ENCODE results near the gene RMDN3. TPM values are rescaled to one million over a fixed set of nuclear protein-coding genes. Genes with fewer than 3 reads are reported as not detected.

Gene RMDN3
- polyA plus RNA-seq, 2 of the 4 experiments (the other 2 are of a cell fraction), result 15.4 to 16.9 TPM

GRCh38 chr15:40737048-40737447 is 18.0 kb downstream of the RMDN3 start:
- Histone ChIP-seq H3K9me3 (no peaks in the 10 kb centered on the region), H3K4me1 (no peaks in the 10 kb centered on the region), H3K4me2 (no peak overlapping the region), H3K4me3 (no peak overlapping the region), H3K27ac (no peak overlapping the region)
- ATAC-seq, result no peak
- POLR2A ChIA-PET, result no interaction called here
- no peak for DNase-seq (ENCODE audit: low read depth in 1 of 2, low spot score in 1 of 2)
- CTCF ChIA-PET, result interaction anchor here (1.8 to 2.7 kb wide), 2 partner anchors 9 to 121 kb away, joined by 4 to 12 read pairs; no protein-coding TSS in a partner anchor
- 97% methylated on average over 3 of the region's 3 CpGs for WGBS (ENCODE audit: missing lambda C conversion rate)
- TF ChIP-seq FOSL2 (IDR thresholded peaks at IDR 0.05), result no peak
- TF ChIP-seq FOSL2 (CRISPR knock-in tag; IDR thresholded peaks at IDR 0.05), result no peak
- no peak for TF ChIP-seq MAX (IDR thresholded peaks at IDR 0.05)
- FAIRE-seq, result no peak

GRCh38 chr15:40736575-40736974 is 18.5 kb downstream of the RMDN3 start:
- TF ChIP-seq NFE2L2 (conservative IDR thresholded peaks at IDR 0.05; ENCODE audit: low read length), result no peak
- no peak for TF ChIP-seq RARB (CRISPR knock-in tag; IDR thresholded peaks at IDR 0.05)
- TF ChIP-seq JUN (IDR thresholded peaks at IDR 0.05), result no peak
- TF ChIP-seq CHD4 (IDR thresholded peaks at IDR 0.05; ENCODE audit: borderline replicate concordance), result no peak
- Histone ChIP-seq H3K9me3 (no peaks in the 10 kb centered on the region), H3K27ac (no peak overlapping the region), H3K4me1 (no peaks in the 10 kb centered on the region), H3K4me3 (no peak overlapping the region), H3K4me2 (no peak overlapping the region)
- 87% methylated on average over 4 of the region's 4 CpGs for WGBS (ENCODE audit: missing lambda C conversion rate)
- ATAC-seq (no peak), DNase-seq (ENCODE audit: low read depth in 1 of 2, low spot score in 1 of 2) (no peak), FAIRE-seq (no peak)
- POLR2A ChIA-PET, result no interaction called here
- CTCF ChIA-PET, result interaction anchor here (1.1 to 2.7 kb wide), 3 partner anchors 8 to 121 kb away, joined by 3 to 12 read pairs (median 4); no protein-coding TSS in a partner anchor

GRCh38 chr15:40731034-40731433 is 24.0 kb downstream of the RMDN3 start:
- DNase-seq (ENCODE audit: low read depth in 1 of 2, low spot score in 1 of 2) (no peak), ATAC-seq (no peak), FAIRE-seq (no peak)
- H3K4me3 ChIP-seq, result no peak overlapping the region
- POLR2A ChIA-PET, result no interaction called here
- H3K4me1 ChIP-seq, result no peaks in the 10 kb centered on the region
- H3K4me2 ChIP-seq, result no peak overlapping the region
- no peak overlapping the region for H3K27ac ChIP-seq
- no peaks in the 10 kb centered on the region for H3K9me3 ChIP-seq
- CTCF ChIA-PET, result interaction anchor here (1.5 to 1.7 kb wide), 2 partner anchors 15 to 51 kb away, joined by 3 to 4 read pairs; no protein-coding TSS in a partner anchor
- TF ChIP-seq PHF8 (IDR thresholded peaks at IDR 0.05; ENCODE audit: borderline replicate concordance, low read depth) (no peak), E2F6 (IDR thresholded peaks at IDR 0.05; ENCODE audit: borderline replicate concordance, low read depth) (no peak), BCL3 (IDR thresholded peaks at IDR 0.05) (no peak), CBX8 (IDR thresholded peaks at IDR 0.05) (no peak)
- WGBS (ENCODE audit: missing lambda C conversion rate), result 95% methylated on average over 3 of the region's 3 CpGs

GRCh38 chr15:40723919-40724318 is 31.1 kb downstream of the RMDN3 start:
- WGBS (ENCODE audit: missing lambda C conversion rate), result 71% methylated on average over 2 of the region's 2 CpGs
- Histone ChIP-seq H3K9me3 (no peaks in the 10 kb centered on the region), H3K4me3 (no peak overlapping the region), H3K27ac (no peak overlapping the region), H3K4me1 (no peaks in the 10 kb centered on the region), H3K4me2 (no peak overlapping the region)
- ChIA-PET POLR2A (no interaction called here), CTCF (interaction anchor here (0.6 to 3.2 kb wide), 5 partner anchors 8 to 134 kb away, joined by 3 to 10 read pairs (median 4); no protein-coding TSS in a partner anchor)
- no peak for FAIRE-seq
- ATAC-seq, result no peak
- DNase-seq (ENCODE audit: low read depth in 1 of 2, low spot score in 1 of 2), result no peak
- TF ChIP-seq BHLHE40 (IDR thresholded peaks at IDR 0.05; ENCODE audit: low read depth, low read length) (no peak), MYC (IDR thresholded peaks at IDR 0.05; ENCODE audit: borderline replicate concordance, low read length) (no peak), RFX5 (IDR thresholded peaks at IDR 0.05) (no peak), FOSL2 (IDR thresholded peaks at IDR 0.05) (no peak), FOSL2 (CRISPR knock-in tag; IDR thresholded peaks at IDR 0.05) (no peak), TFCP2L1 (CRISPR knock-in tag; IDR thresholded peaks at IDR 0.05) (no peak), TP53 (CRISPR knock-in tag; IDR thresholded peaks at IDR 0.05) (no peak), RNF2 (IDR thresholded peaks at IDR 0.05; ENCODE audit: borderline replicate concordance, low read depth) (no peak), REST (IDR thresholded peaks at IDR 0.05) (no peak), ZFP36 (IDR thresholded peaks at IDR 0.05; ENCODE audit: borderline replicate concordance, partially characterized antibody) (no peak), BCL3 (IDR thresholded peaks at IDR 0.05) (no peak), NPAS2 (CRISPR knock-in tag; IDR thresholded peaks at IDR 0.05; ENCODE audit: borderline replicate concordance) (no peak), POLR2A (IDR thresholded peaks at IDR 0.05; ENCODE audit: low read length) (no peak)
